ENCODE measurements around the gene PACRG. TPM values are rescaled to one million over a fixed set of nuclear protein-coding genes. Genes with fewer than 3 reads are reported as not detected.

Gene PACRG
- total RNA-seq, 3 donors from 2014 or later, result 0.64 to 6.4 (median 4.6) TPM

- DNase-seq (ENCODE audit: low spot score in 2 of 2), result no peak
- no peak overlapping the region for H3K27ac ChIP-seq
- TF ChIP-seq POLR2A (IDR thresholded peaks at IDR 0.05) (no peak), CTCF (IDR thresholded peaks at IDR 0.05) (no peak), POLR2AphosphoS5 (IDR thresholded peaks at IDR 0.05) (no peak)
- H3K4me1 ChIP-seq, result no peaks in the 10 kb centered on the region
- H3K4me3 ChIP-seq, result no peak overlapping the region
- intact Hi-C loops (cut with DNase I; ENCODE audit: low total_unique reads), result no loop called here
- H3K27me3 ChIP-seq, result no peaks in the 10 kb centered on the region
- H3K36me3 ChIP-seq, result no peaks in the 10 kb centered on the region
- no peaks in the 10 kb centered on the region for H3K9me3 ChIP-seq
Observed at GRCh38 chr6:163226181-163226835, 498.5 kb downstream of the PACRG start.

- no peak for DNase-seq (ENCODE audit: low spot score in 2 of 2)
- no peak overlapping the region for H3K27ac ChIP-seq
- intact Hi-C loops (cut with DNase I; ENCODE audit: low total_unique reads), result no loop called here
- no peaks in the 10 kb centered on the region for H3K4me1 ChIP-seq
- no peak overlapping the region for H3K4me3 ChIP-seq
- no peaks in the 10 kb centered on the region for H3K27me3 ChIP-seq
- H3K9me3 ChIP-seq, result no peaks in the 10 kb centered on the region
- no peaks in the 10 kb centered on the region for H3K36me3 ChIP-seq
- TF ChIP-seq POLR2A (IDR thresholded peaks at IDR 0.05) (no peak), CTCF (IDR thresholded peaks at IDR 0.05) (no peak), POLR2AphosphoS5 (IDR thresholded peaks at IDR 0.05) (no peak)
Observed at GRCh38 chr6:163226836-163227485, 499.2 kb downstream of the PACRG start.

GRCh38 chr6:163228041-163228440 lies 500.3 kb downstream of the PACRG start:
- Histone ChIP-seq H3K4me3 (no peak overlapping the region), H3K27me3 (no peaks in the 10 kb centered on the region), H3K4me1 (no peaks in the 10 kb centered on the region), H3K36me3 (no peaks in the 10 kb centered on the region), H3K9me3 (no peaks in the 10 kb centered on the region), H3K27ac (no peak overlapping the region)
- TF ChIP-seq POLR2A (IDR thresholded peaks at IDR 0.05) (no peak), CTCF (IDR thresholded peaks at IDR 0.05) (no peak), POLR2AphosphoS5 (IDR thresholded peaks at IDR 0.05) (no peak)
- DNase-seq (ENCODE audit: low spot score in 2 of 2), result no peak
- intact Hi-C loops (cut with DNase I; ENCODE audit: low total_unique reads), result no loop called here

- TF ChIP-seq POLR2A (IDR thresholded peaks at IDR 0.05) (no peak), CTCF (IDR thresholded peaks at IDR 0.05) (no peak), POLR2AphosphoS5 (IDR thresholded peaks at IDR 0.05) (no peak)
Observed at GRCh38 chr6:163229050-163229449, 501.3 kb downstream of the PACRG start.

GRCh38 chr6:163230901-163231300 lies 503.1 kb downstream of the PACRG start:
- Histone ChIP-seq H3K4me3 (no peak overlapping the region), H3K36me3 (no peaks in the 10 kb centered on the region), H3K9me3 (no peaks in the 10 kb centered on the region), H3K4me1 (no peaks in the 10 kb centered on the region), H3K27ac (no peak overlapping the region), H3K27me3 (no peaks in the 10 kb centered on the region)
- TF ChIP-seq POLR2A (IDR thresholded peaks at IDR 0.05), result no peak
- DNase-seq (ENCODE audit: low spot score in 2 of 2), result no peak
- intact Hi-C loops (cut with DNase I; ENCODE audit: low total_unique reads), result no loop called here

More at GRCh38 chr6:163229050-163229449, 501.3 kb downstream of the PACRG start:
- DNase-seq (ENCODE audit: low spot score in 2 of 2), result no peak
- Histone ChIP-seq H3K9me3 (no peaks in the 10 kb centered on the region), H3K27me3 (no peaks in the 10 kb centered on the region), H3K4me1 (no peaks in the 10 kb centered on the region), H3K36me3 (no peaks in the 10 kb centered on the region), H3K27ac (no peak overlapping the region), H3K4me3 (no peak overlapping the region)
- intact Hi-C loops (cut with DNase I; ENCODE audit: low total_unique reads), result no loop called here
